GM06990 (cell line): ENCODE measurements around the gene DYDC2.

Experiments
- DNase-seq: peaks from one replicate; pipeline ENCODE4 v3.0.0-alpha.2; 2011; ENCODE audit not compliant: insufficient read length; ENCODE audit errors: extremely low read depth
- H3K27me3 ChIP-seq: replicated peaks from 2 replicates; pipeline ENCODE4 v1.6.0; 2011; ENCODE audit warnings: low read length; ENCODE audit not compliant: control insufficient read depth, insufficient read depth
- H3K36me3 ChIP-seq: 2 replicates; pipeline ENCODE4 v1.5.1; 2011; ENCODE audit warnings: low read length; ENCODE audit not compliant: control insufficient read depth, insufficient read depth
- H3K4me3 ChIP-seq: replicated peaks from 2 replicates; pipeline ENCODE4 v1.5.1; 2011; ENCODE audit warnings: low read depth, mild to moderate bottlenecking, control low read depth, low read length
- TF ChIP-seq, protein P1 (sequence below): IDR thresholded peaks from 2 replicates; pipeline ENCODE4 v1.5.1; 2011; ENCODE audit warnings: low read length, control low read depth, mild to moderate bottlenecking, inconsistent platforms; ENCODE audit not compliant: insufficient read depth, poor library complexity, severe bottlenecking

Gene DYDC2

DNA sequence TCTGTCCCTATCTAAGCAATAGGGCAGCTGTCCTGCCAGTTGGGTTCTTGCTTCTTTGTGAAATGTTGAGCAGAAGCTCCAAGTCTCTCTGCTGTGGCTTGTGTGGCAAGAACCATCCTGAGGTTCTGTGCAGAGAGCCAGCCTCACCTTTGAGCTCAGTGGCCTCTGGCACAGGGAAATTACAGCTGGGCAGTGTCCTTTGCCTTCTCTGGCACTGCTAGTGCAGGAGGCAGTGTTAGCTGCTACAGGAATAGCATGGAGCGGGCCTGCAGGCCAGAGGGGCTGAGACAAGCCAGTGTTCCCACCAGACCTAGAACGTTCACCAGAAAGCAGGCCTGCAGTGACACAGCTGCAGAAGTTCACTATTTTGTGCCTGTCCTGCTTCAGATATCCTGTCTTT lies 53.5 kb downstream of the DYDC2 start:
- DNase-seq, result no peak
- Histone ChIP-seq H3K4me3 (no peak overlapping the region), H3K36me3 (no peaks in the 10 kb centered on the region), H3K27me3 (no peaks in the 10 kb centered on the region)
- TF ChIP-seq, protein P1, sequence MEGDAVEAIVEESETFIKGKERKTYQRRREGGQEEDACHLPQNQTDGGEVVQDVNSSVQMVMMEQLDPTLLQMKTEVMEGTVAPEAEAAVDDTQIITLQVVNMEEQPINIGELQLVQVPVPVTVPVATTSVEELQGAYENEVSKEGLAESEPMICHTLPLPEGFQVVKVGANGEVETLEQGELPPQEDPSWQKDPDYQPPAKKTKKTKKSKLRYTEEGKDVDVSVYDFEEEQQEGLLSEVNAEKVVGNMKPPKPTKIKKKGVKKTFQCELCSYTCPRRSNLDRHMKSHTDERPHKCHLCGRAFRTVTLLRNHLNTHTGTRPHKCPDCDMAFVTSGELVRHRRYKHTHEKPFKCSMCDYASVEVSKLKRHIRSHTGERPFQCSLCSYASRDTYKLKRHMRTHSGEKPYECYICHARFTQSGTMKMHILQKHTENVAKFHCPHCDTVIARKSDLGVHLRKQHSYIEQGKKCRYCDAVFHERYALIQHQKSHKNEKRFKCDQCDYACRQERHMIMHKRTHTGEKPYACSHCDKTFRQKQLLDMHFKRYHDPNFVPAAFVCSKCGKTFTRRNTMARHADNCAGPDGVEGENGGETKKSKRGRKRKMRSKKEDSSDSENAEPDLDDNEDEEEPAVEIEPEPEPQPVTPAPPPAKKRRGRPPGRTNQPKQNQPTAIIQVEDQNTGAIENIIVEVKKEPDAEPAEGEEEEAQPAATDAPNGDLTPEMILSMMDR, result no peak

DNA sequence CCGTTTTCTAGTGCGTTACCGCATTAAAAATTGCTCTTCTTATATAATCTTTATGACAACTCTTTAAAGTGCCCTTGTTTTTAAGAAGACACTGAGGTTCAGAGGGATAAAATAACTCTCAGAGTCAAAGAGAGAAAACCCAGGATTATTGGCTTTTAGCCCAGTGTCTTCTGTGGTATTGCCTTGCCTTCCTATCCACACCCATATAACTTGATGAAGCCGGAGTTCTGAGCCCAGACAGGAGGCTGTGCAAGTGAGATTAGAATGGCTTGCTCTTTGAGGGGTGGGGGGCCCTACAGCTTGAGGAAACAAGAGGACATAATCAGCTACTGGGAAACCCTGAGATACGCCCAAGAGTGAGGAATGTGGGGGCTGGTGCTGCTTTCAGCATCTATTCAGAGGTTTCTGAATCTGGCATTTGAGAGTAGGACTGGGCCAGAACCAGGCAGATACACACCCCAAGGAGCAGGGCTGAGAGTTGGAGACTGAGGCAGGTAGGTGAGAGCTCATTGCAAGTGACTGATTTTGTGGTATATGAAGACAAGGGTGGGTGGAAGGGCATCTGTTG lies 54.1 kb downstream of the DYDC2 start:
- TF ChIP-seq, protein P1, result no peak
- no peak overlapping the region for H3K4me3 ChIP-seq

DNA sequence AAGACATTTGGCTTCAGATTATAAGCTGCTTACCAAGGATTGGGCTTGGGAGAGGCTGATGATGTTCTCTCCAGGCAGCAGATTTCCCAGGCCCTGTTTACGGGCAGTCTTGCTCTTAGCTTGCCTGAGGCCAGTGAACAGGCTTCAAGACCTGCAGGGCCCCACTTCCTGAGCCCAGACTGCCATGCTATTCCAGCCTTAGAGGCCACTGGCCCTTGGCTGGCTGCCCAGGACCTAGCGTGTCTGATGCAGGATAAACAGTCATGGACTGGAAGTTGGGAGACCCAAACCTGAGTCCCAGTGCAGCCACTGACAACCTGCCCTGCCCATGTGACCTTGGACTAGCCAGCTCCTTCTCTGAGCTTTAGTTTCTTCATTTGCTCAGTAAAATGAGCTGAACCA lies 54.7 kb downstream of the DYDC2 start:
- no peaks in the 10 kb centered on the region for H3K27me3 ChIP-seq
- no peak overlapping the region for H3K4me3 ChIP-seq
- DNase-seq, result no peak
- H3K36me3 ChIP-seq, result no peaks in the 10 kb centered on the region
- TF ChIP-seq, protein P1, result no peak

More for the DNA sequence above, 54.1 kb downstream of the DYDC2 start:
- Histone ChIP-seq H3K27me3 (no peaks in the 10 kb centered on the region), H3K36me3 (no peaks in the 10 kb centered on the region)
- DNase-seq, result no peak

DNA sequence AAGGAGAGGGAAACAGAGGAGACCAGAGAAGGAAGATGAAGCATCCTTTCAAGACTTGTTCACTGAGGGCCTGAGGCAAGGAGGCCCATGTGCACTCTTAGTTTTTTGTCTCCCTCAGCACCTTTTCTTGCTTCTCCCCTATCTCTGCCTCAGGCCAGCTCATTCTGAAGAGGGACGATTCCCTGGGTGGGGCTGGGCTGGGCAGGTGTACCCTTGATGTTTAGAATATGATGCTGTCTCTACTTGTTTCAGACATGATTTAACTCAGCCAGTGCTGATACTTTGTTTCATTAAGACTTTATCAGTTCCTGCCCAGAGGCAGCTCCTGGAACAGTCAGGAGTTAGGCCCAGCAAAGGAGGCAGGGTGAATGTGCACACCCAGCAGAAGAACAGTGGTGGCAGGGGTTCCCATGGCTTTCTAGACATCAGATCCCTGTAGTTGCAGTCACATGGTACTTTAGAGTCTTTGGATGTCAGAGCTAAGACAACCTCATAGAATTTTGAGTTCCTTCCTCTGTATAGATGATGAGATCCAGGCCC lies 55.2 kb downstream of the DYDC2 start:
- Histone ChIP-seq H3K4me3 (no peak overlapping the region), H3K27me3 (no peaks in the 10 kb centered on the region), H3K36me3 (no peaks in the 10 kb centered on the region)
- no peak for DNase-seq
- TF ChIP-seq, protein P1, result no peak

DNA sequence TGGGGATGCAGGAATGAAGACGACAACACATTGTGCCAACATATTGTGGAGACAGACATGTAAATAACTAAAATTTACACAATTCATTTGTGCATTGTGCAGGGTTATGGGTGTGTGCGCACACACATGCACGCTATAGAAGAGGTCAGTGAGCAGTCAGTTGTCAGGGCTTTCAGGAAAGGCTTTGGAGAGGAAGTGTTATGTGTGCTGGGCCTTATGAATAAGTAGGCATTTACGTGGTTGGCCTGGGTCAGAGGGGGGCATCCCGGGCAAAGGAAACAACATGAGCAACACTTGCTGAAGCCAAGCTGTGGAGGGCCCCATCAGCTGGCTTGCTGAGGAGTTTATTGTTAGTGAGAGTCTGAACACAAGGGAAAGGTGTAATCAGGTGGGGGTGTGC lies 55.9 kb downstream of the DYDC2 start:
- Histone ChIP-seq H3K4me3 (no peak overlapping the region), H3K36me3 (no peaks in the 10 kb centered on the region), H3K27me3 (no peaks in the 10 kb centered on the region)
- no peak for DNase-seq
- TF ChIP-seq, protein P1, result no peak
